IMR-90 (cell line): Measurements from ENCODE around the gene GLUD1.
"Not testable (repeated sequence)": the region's sequence is repeated elsewhere in the genome, so short reads cannot be mapped to it uniquely, and the experiment has no call there.

ENCODE experiments used
- CHD1 ChIP-seq: IDR thresholded peaks from 2 replicates; pipeline ENCODE4 v1.6.1; 2012; ENCODE audit warnings: low read depth, low read length, improper control_type of control experiment
- FOS ChIP-seq: fragments of 150-350 bp; IDR thresholded peaks from 2 replicates; pipeline ENCODE4 v1.6.1; 2016; ENCODE audit warnings: low read depth, low read length
- POLR2A ChIP-seq: IDR thresholded peaks from 2 replicates; pipeline ENCODE4 v1.6.1; 2012; ENCODE audit warnings: mild to moderate bottlenecking, low read depth, low read length

DNA sequence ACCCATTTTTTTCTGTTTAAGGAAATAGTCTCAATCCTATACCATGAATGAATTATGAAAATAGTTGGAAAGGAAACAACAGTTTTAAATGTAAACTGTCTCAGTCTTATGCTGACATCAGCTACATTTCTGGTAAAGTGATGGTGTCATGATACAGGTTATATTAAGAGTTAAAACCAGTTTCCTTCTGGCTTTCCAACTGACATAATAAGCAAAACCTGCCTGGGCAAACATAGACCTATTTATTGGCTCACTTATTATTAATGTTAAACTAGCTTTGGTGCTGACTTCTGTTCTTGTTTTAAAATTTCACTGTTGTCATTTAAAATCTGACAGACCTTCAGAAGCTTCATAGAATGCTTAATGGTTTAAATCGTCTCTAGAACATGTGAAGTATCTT lies 24.4 kb upstream of the GLUD1 start:
- not testable (repeated sequence) for TF ChIP-seq FOS, CHD1, POLR2A
